Liver (tissue), 3 donors: ENCODE data around the gene SCP2.

Experiments
- CTCF ChIP-seq: fragments of 150-350 bp; IDR thresholded peaks from 2 replicates; pipeline ENCODE4 v1.5.1; 2017; ENCODE audit warnings: improper control_type of control experiment, low read depth, low read length; ENCODE audit not compliant: missing input control
- HNF4A ChIP-seq, 2 donors: conservative IDR thresholded peaks; 2 replicates each; pipeline ENCODE4 v1.6.1; 2016; ENCODE audit warnings: antibody characterized with exemption in 2 of 2, mild to moderate bottlenecking in 2 of 2
- RAD21 ChIP-seq, 2 donors: IDR thresholded peaks; 2 replicates each; pipeline ENCODE4 v1.6.1; 2016; ENCODE audit warnings: antibody characterized with exemption in 2 of 2, mild to moderate bottlenecking in 2 of 2
- donor health status: healthy.
- donor health status: healthy.

GRCh38 chr1:52973841-52974240 is 46.8 kb downstream of the SCP2 start:
- TF ChIP-seq CTCF (no peak), HNF4A (conservative IDR thresholded peaks at IDR 0.05) (no peak), RAD21 (IDR thresholded peaks at IDR 0.05) (no peak)
